Nephron progenitor cell (in vitro differentiated cells): Measurements from ENCODE around the gene CMTM4.

Experiments used
- DNase-seq: peaks from one replicate; pipeline ENCODE4 v3.0.0; 2021
- H3K27ac Mint-ChIP-seq: 2 replicates; pipeline ENCODE4 v1.8.0; 2021; ENCODE audit warnings: mild to moderate bottlenecking, moderate library complexity, mixed read lengths
- H3K27me3 Mint-ChIP-seq: 2 replicates; pipeline ENCODE4 v1.8.0; 2021; ENCODE audit warnings: mild to moderate bottlenecking, low read depth, mixed read lengths; ENCODE audit not compliant: poor library complexity
- H3K36me3 Mint-ChIP-seq: 2 replicates; pipeline ENCODE4 v1.8.0; 2021; ENCODE audit warnings: low read depth, mixed read lengths
- H3K4me1 Mint-ChIP-seq: 2 replicates; pipeline ENCODE4 v1.8.0; 2021; ENCODE audit warnings: mixed read lengths
- H3K4me3 Mint-ChIP-seq: 2 replicates; pipeline ENCODE4 v1.8.0; 2021; ENCODE audit warnings: mild to moderate bottlenecking, moderate library complexity, mixed read lengths
- H3K9me3 Mint-ChIP-seq: 2 replicates; pipeline ENCODE4 v1.8.0; 2021; ENCODE audit warnings: mild to moderate bottlenecking, moderate library complexity, mixed read lengths
- CTCF ChIP-seq: fragments of 200-600 bp; sonication (generic); IDR thresholded peaks from 2 replicates; pipeline ENCODE4 v1.5.0; 2021; ENCODE audit warnings: antibody characterized with exemption

Gene CMTM4

GRCh38 chr16:66703406-66704215 lies 7.1 kb upstream of the CMTM4 start:
- peaks cover 18% of the 10 kb centered on the region for H3K4me1 Mint-ChIP-seq
- no peak overlapping the region for H3K4me3 Mint-ChIP-seq
- no peak overlapping the region for H3K27ac Mint-ChIP-seq
- peaks cover 18% of the 10 kb centered on the region for H3K27me3 Mint-ChIP-seq
- no peak for DNase-seq
- TF ChIP-seq CTCF = no peak
- no peaks in the 10 kb centered on the region for H3K9me3 Mint-ChIP-seq
- H3K36me3 Mint-ChIP-seq = no peaks in the 10 kb centered on the region

- no peaks in the 10 kb centered on the region for H3K36me3 Mint-ChIP-seq
- DNase-seq = no peak
- no peaks in the 10 kb centered on the region for H3K9me3 Mint-ChIP-seq
- H3K27me3 Mint-ChIP-seq = peaks cover 37% of the 10 kb centered on the region
- H3K27ac Mint-ChIP-seq = no peak overlapping the region
- H3K4me1 Mint-ChIP-seq = peaks cover 5% of the 10 kb centered on the region
- no peak overlapping the region for H3K4me3 Mint-ChIP-seq
- TF ChIP-seq CTCF = no peak
These were observed 5.0 kb upstream of the CMTM4 start for GRCh38 chr16:66701516-66701915.

- H3K9me3 Mint-ChIP-seq = no peaks in the 10 kb centered on the region
- peaks cover 37% of the 10 kb centered on the region for H3K27me3 Mint-ChIP-seq
- H3K4me1 Mint-ChIP-seq = no peaks in the 10 kb centered on the region
- no peak for TF ChIP-seq CTCF
- no peaks in the 10 kb centered on the region for H3K36me3 Mint-ChIP-seq
- H3K4me3 Mint-ChIP-seq = no peak overlapping the region
- DNase-seq = no peak
- no peak overlapping the region for H3K27ac Mint-ChIP-seq
These were observed 4.5 kb upstream of the CMTM4 start for GRCh38 chr16:66701026-66701425.

- no peaks in the 10 kb centered on the region for H3K36me3 Mint-ChIP-seq
- H3K9me3 Mint-ChIP-seq = no peaks in the 10 kb centered on the region
- DNase-seq = no peak
- H3K27me3 Mint-ChIP-seq = peaks cover 46% of the 10 kb centered on the region
- peaks cover 5% of the 10 kb centered on the region for H3K4me1 Mint-ChIP-seq
- no peak overlapping the region for H3K27ac Mint-ChIP-seq
- H3K4me3 Mint-ChIP-seq = no peak overlapping the region
- TF ChIP-seq CTCF = no peak
These were observed 3.4 kb upstream of the CMTM4 start for GRCh38 chr16:66699898-66700297.

GRCh38 chr16:66698046-66698445 lies 1.5 kb upstream of the CMTM4 start:
- TF ChIP-seq CTCF = no peak
- Mint-ChIP-seq H3K36me3 (no peaks in the 10 kb centered on the region), H3K27me3 (peaks cover 50% of the 10 kb centered on the region), H3K27ac (no peak overlapping the region), H3K4me3 (peak overlapping the region; percentile 84), H3K4me1 (peaks cover 10% of the 10 kb centered on the region), H3K9me3 (no peaks in the 10 kb centered on the region)
- DNase-seq = no peak
